EL (cell line): ENCODE results near the gene WASF1.
"Not testable (repeated sequence)": the region's sequence is repeated elsewhere in the genome, so short reads cannot be mapped to it uniquely, and the experiment has no call there.

Experiments
- DNase-seq: peaks from one replicate; pipeline ENCODE4 v3.0.0-alpha.2; 2016

WASF1 gene

DNA sequence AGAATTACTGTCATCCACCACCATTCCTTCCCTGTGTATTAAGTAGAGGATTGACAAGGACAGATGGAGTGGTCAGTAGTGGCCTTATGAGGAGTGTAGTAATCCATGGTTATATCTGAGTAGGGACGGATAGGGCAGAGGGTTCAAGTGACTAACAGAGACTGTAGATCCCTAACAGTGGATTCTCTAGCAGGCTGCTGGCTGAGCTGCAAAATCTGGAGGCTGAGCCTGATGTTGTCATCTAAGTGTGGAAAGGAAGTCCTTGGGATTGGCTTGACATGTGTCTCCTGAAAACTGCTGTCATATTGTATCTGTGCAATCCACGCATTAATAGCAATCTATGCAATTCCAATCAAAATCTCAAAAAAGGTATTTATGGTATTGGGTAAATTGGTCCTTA lies 94.2 kb downstream of the WASF1 start:
- DNase-seq = no peak

- no peak for DNase-seq
These were observed 95.4 kb downstream of the WASF1 start for GRCh38 chr6:110083875-110084585.

GRCh38 chr6:110075406-110075805 lies 104.1 kb downstream of the WASF1 start:
- DNase-seq = peak; percentile 5

DNA sequence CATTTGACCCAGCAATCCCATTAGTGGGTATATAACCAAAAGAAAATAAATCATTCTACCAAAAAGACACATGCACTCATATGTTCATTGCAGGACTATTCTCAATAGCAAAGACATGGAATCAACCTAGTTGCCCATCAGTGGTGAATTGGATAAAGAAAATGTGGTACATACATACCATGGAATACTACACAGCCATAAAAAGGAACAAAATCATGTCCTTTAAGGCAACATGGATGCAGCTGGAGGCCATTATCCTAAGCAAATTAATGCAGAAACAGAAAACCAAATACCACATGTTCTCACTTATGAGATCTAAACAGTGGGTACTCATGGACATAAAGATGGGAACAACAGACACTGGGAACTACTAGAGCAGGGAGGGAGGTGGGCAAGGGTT lies 106.0 kb downstream of the WASF1 start:
- not testable (repeated sequence) for DNase-seq

DNA sequence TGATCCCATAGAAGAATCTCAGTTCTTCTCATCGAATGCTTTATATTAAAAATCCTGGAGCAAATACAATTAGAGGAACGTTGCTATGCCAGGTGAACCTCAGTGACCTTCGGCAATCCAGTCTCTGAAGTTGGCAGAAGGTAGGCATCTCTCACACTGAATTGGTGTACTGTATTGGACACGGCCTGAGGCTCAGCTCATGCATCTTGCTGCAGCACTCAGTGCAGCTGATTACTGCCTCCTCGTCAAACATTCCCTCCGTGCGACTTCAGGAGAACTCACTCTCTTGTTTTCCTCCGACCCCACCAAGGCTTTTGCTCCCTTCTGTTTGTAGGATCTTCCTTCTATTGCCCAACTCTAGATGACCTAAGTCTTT lies 110.9 kb downstream of the WASF1 start:
- DNase-seq = no peak

DNA sequence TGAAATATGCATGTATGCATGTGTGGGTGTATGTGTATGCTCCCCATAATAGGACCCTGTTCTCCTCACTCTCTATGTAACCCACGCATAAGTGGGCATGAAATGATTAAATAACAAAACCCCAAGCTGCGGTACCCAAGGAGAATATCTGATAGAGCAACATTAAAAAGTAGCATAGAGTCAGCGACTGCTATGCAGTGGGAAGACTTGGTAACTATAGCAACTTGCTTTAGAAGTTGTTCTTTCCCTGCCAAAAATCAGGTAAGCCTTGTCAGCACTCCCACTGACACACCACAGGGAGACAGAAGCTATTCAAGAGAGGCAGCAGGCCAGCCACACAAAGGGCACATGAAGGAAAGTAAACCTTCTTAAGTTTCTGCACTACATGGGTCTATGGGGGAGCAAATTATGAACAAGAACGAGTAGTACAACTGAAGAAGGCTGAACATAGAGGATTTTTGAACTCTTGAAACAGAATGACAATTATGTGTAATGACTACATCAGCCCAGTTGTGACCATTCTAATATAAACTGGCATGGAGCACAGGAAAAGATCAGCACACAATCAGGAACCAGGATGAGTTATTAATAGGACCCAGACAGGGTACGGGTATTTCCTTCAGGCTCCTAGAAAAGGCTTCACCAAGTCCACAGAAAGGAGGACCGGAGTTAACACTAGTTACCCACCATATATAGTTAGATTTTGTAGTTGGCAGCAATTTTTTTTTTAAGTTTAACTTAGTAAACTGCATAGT lies 111.5 kb downstream of the WASF1 start:
- DNase-seq = no peak

- DNase-seq = no peak
These were observed 114.5 kb downstream of the WASF1 start for GRCh38 chr6:110064744-110065524.

GRCh38 chr6:110063594-110064263 lies 115.7 kb downstream of the WASF1 start:
- no peak for DNase-seq

- no peak for DNase-seq
These were observed 124.1 kb downstream of the WASF1 start for GRCh38 chr6:110055387-110055735.

DNA sequence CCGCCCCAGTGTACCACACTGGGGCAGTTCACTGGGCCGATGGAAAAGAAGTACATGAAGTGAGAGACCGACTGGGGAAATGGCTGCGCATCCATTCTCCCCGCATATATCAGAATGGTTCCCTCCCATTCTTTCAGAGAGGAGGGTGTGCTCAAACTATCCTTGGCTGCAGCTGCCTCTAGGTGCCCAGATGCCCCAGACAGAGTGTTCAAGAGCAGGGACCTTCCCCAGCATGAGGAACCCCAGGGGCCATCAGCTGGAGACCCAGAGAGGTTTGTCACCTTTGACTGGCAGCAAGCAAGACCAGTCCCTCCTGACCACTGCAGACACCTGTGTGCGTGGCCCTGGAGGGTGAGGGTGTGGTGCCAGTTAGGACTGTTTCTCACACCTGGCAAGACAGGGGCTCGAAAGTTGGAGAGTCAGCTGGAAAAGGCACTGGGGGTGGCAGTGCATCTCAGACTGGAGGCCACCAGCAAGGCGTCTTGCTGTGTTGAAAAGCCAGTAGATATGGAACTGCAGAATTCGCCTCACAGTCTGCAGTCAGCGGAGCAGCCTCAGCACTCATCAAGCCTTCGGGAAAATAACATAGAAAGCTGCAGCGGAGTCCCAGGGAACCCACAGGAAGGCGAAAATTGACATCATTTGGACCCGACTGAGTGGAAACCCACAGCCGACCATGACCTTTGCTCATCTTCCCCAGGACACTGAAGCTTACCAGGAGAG lies 124.6 kb downstream of the WASF1 start:
- DNase-seq = no peak

- peak; percentile 55 for DNase-seq
These were observed 125.9 kb downstream of the WASF1 start for GRCh38 chr6:110053395-110054240.

GRCh38 chr6:110050440-110050813 lies 129.0 kb downstream of the WASF1 start:
- no peak for DNase-seq
